H54 (cell line): ENCODE measurements around the gene SLC44A5.
A peak's percentile ranks its signal among the peaks of the same experiment; 100 is the strongest.
"Not testable (repeated sequence)": the region's sequence is repeated elsewhere in the genome, so short reads cannot be mapped to it uniquely, and the experiment has no call there.

Experiments used
- DNase-seq: peaks from one replicate; pipeline ENCODE4 v3.0.0; 2011; ENCODE audit warnings: low spot score, mixed read lengths; ENCODE audit not compliant: insufficient read length
- FAIRE-seq: peaks from 3 replicates; lab custom pipeline; 2011; peaks lifted over from hg19 to GRCh38; lab: Jason Lieb, UNC
- POLR2A ChIP-seq: IDR thresholded peaks from 2 replicates; pipeline ENCODE4 v1.6.1; 2011; ENCODE audit warnings: low read depth, mild to moderate bottlenecking, low read length

Gene SLC44A5

DNA sequence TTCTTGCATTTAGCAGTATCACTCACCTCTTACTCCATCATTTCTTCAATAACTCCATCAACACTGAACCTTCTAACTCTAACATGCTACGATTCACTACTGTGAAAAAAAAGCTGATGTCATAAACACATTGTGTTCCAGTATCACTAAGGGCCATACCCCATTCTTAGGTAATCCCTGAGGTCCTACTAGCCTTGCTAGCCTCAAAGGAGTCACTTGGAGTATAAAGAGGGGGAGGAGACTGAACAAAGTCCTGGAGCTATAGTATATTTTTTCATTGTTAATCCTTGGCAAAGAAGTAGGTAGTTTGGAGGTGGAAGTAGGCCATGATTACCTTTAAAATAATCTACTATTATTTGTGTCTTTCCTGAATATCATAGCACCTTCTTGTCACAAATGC, at the start of gene SLC44A5:
Gene SLC44A5, minus strand, starts transcription at position 101 of the 400 bp plus-strand sequence. CDS start 69,667 bp downstream, outside the sequence.
- DNase-seq (no peak), FAIRE-seq (no peak)
- TF ChIP-seq POLR2A, result no peak

- no peak for TF ChIP-seq POLR2A
- FAIRE-seq (no peak), DNase-seq (no peak)
These were observed 45.0 kb upstream of the SLC44A5 start for GRCh38 chr1:75655931-75656330.

DNA sequence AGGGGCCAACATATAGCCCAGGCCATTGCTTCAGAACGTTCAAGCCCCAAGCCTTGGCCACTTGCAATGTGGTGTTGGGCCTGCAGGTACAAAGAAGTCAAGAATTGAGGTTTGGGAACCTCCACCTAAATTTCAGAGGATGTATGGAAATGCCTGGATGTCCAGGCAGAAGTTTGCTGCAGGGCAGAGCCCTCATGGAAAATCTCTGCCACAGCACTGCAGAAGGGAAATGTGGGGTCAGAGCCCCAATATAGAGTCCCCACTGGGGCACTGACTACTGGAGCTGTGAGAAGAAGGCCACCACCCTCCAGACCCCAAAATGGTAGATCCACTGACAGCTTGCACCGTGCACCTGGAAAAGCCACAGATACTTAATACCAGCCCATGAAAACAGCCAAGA, 36.3 kb upstream of the SLC44A5 start:
- not testable (repeated sequence) for DNase-seq, FAIRE-seq

GRCh38 chr1:75645153-75645552, 34.2 kb upstream of the SLC44A5 start:
- not testable (repeated sequence) for DNase-seq, FAIRE-seq

DNA sequence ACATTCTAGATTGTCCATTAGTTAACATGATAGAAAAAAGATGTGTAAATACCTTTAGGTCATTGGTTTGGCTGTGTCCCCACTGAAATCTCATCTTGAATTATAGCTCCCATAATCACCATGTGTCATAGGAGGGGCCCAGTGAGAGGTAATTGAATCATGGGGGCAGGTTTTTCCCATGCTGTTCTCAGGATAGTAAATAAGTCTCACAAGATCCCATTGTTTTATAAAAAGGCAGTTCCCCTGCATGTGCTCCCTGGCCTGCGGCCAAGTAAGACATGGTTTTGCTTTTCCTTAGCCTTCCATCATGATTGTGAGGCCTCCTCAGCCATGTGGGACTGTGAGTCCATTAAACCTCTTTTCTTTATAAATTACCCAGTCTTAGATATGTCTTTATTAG, 32.5 kb upstream of the SLC44A5 start:
- FAIRE-seq (no peak), DNase-seq (no peak)
- no peak for TF ChIP-seq POLR2A

DNA sequence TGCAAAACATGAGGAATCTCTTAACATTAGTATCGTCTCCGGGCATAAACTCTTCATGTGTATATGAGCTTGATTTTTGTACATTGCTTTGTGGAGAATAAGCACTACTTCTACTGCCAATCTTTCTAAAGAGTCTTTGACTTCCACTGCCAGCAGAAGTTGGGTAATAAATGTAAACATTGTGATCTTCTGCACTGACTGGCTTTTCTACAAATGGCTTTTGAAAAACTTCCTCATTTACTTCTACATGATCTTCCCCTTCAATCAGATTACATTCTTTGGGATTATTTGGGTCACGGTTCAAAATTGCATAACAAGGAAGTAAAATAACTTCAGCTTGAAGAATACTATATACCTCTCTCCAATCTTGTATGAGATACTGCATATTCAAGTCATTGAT, 30.4 kb upstream of the SLC44A5 start:
- DNase-seq (no peak), FAIRE-seq (no peak)
- TF ChIP-seq POLR2A, result no peak

- TF ChIP-seq POLR2A, result no peak
- FAIRE-seq (no peak), DNase-seq (no peak)
These were observed 29.2 kb upstream of the SLC44A5 start for GRCh38 chr1:75640137-75640536.

GRCh38 chr1:75632350-75632949, 21.5 kb upstream of the SLC44A5 start:
- TF ChIP-seq POLR2A, result no peak
- DNase-seq (no peak), FAIRE-seq (peak; percentile 84)

DNA sequence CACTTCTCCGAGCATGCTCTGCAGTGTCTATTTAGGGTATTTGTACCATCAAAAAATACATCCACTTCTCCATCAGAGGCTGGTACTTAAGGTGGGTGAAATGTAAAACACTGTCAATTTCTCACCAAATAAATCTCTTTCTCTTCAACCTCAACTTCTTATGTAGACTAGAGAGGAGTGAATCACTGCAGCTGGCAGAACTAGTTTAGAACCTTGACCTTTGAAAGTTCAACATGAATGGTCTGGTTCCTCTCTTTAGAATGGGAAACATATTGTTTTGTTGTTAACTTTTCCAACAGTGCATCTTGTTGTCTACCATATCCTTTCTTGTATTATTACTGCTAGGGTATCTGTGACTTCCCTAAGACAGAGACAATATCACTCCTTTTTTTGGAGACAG, 20.1 kb upstream of the SLC44A5 start:
- no peak for TF ChIP-seq POLR2A
- DNase-seq, result no peak
- FAIRE-seq, result no peak

- FAIRE-seq (no peak), DNase-seq (no peak)
- no peak for TF ChIP-seq POLR2A
These were observed 19.2 kb upstream of the SLC44A5 start for GRCh38 chr1:75630004-75630594.

DNA sequence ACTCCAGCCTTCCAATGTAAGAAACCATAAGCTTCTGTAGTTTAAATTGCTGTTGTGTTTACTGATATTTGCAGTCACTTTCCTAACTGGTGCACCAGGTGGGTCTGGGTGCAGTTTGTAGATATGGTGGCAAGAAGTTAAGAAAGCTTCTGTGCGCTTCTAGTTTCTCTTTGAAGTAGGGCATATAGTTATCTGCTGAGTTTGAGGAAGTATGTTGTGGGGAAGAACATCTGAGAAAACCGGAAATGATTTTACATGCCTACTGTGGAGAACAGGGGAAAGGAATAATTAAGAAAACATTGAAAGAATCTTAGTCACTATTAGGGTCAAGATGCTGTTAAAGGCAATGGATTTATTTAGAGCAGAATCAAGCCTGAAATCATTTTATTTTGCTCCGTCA, 14.9 kb upstream of the SLC44A5 start:
- TF ChIP-seq POLR2A, result no peak
- FAIRE-seq (no peak), DNase-seq (no peak)

GRCh38 chr1:75618382-75618781, 7.5 kb upstream of the SLC44A5 start:
- no peak for FAIRE-seq
- no peak for DNase-seq

GRCh38 chr1:75616436-75617433, 5.8 kb upstream of the SLC44A5 start:
- TF ChIP-seq POLR2A, result no peak
- FAIRE-seq, result no peak
- DNase-seq, result no peak

More at GRCh38 chr1:75618382-75618781, 7.5 kb upstream of the SLC44A5 start:
- no peak for TF ChIP-seq POLR2A
